ENCODE measurements around the gene TBX4.
"Not testable (repeated sequence)": the region's sequence is repeated elsewhere in the genome, so short reads cannot be mapped to it uniquely, and the experiment has no call there.

The TBX4 gene

DNA sequence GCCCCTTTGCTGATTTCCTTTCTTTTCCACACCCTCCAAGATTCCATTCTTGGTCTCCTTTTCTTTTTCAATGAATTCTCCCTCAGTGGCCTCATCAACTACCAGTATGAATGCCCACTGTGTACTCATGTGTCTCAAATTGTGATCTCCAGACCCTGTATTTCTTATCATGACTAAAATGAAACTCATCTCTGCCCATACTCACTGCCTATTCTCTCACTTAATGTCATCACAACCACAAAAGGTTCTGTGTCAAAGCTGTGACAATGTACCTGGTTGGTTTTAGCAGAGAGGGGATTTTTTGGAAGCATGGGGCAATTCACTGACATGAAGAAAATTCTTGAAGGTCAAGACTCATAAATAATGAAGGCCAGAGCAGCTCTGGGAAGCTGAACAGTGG lies 11.5 kb upstream of the TBX4 start:
- Histone ChIP-seq H3K4me1 (ENCODE audit: insufficient read depth, poor library complexity, severe bottlenecking) (no peaks in the 10 kb centered on the region), H3K27ac (ENCODE audit: poor library complexity, severe bottlenecking) (no peak overlapping the region), H3K36me3 (ENCODE audit: low read depth) (no peaks in the 10 kb centered on the region), H3K27me3 (ENCODE audit: insufficient read depth, poor library complexity, severe bottlenecking) (no peaks in the 10 kb centered on the region), H3K4me3 (ENCODE audit: severe bottlenecking) (no peak overlapping the region), H3K9me3 (ENCODE audit: severe bottlenecking) (no peaks in the 10 kb centered on the region)
- ATAC-seq (ENCODE audit: low read depth), result no peak
- TF ChIP-seq CTCF (IDR thresholded peaks at IDR 0.05; ENCODE audit: poor library complexity, severe bottlenecking), result no peak
- DNase-seq (ENCODE audit: low spot score), result no peak

DNA sequence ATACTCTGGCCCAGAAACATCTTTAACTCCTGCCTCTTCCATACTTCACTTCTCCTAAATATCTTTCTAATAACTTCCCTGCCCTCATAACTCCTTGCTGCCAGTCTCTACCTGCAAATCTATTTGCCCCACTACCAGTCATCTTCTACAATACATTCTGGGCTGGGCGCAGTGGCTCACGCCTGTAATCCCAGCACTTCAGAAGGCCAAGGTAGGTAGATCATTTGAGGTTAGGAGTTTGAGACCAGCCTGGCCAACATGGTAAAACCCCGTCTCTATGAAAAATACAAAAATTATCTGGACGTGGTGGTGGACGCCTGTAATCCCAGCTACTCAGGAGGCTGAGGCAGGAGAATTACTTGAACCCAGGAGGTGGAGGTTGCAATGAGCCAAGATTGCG lies 10.7 kb upstream of the TBX4 start:
- H3K27me3 ChIP-seq (ENCODE audit: insufficient read depth, poor library complexity, severe bottlenecking); ATAC-seq (ENCODE audit: low read depth); H3K4me1 ChIP-seq (ENCODE audit: insufficient read depth, poor library complexity, severe bottlenecking); DNase-seq (ENCODE audit: low spot score); H3K9me3 ChIP-seq (ENCODE audit: severe bottlenecking); H3K27ac ChIP-seq (ENCODE audit: poor library complexity, severe bottlenecking); H3K4me3 ChIP-seq (ENCODE audit: severe bottlenecking); H3K36me3 ChIP-seq (ENCODE audit: low read depth): not testable (repeated sequence)

GRCh38 chr17:61442136-61442775 lies 10.0 kb upstream of the TBX4 start:
- H3K4me1 ChIP-seq (ENCODE audit: insufficient read depth, poor library complexity, severe bottlenecking), result no peaks in the 10 kb centered on the region

GRCh38 chr17:61442878-61443474 lies 9.2 kb upstream of the TBX4 start:
- H3K9me3 ChIP-seq (ENCODE audit: severe bottlenecking), result no peaks in the 10 kb centered on the region
- TF ChIP-seq CTCF (IDR thresholded peaks at IDR 0.05; ENCODE audit: poor library complexity, severe bottlenecking), result no peak
- no peak overlapping the region for H3K27ac ChIP-seq (ENCODE audit: poor library complexity, severe bottlenecking)
- H3K4me1 ChIP-seq (ENCODE audit: insufficient read depth, poor library complexity, severe bottlenecking), result no peaks in the 10 kb centered on the region
- no peaks in the 10 kb centered on the region for H3K36me3 ChIP-seq (ENCODE audit: low read depth)
- no peaks in the 10 kb centered on the region for H3K27me3 ChIP-seq (ENCODE audit: insufficient read depth, poor library complexity, severe bottlenecking)
- ATAC-seq (ENCODE audit: low read depth) (no peak), DNase-seq (ENCODE audit: low spot score) (no peak)
- no peak overlapping the region for H3K4me3 ChIP-seq (ENCODE audit: severe bottlenecking)

More at GRCh38 chr17:61442136-61442775, 10.0 kb upstream of the TBX4 start:
- no peak for TF ChIP-seq CTCF (IDR thresholded peaks at IDR 0.05; ENCODE audit: poor library complexity, severe bottlenecking)
- H3K36me3 ChIP-seq (ENCODE audit: low read depth), result no peaks in the 10 kb centered on the region
- H3K27me3 ChIP-seq (ENCODE audit: insufficient read depth, poor library complexity, severe bottlenecking), result no peaks in the 10 kb centered on the region
- DNase-seq (ENCODE audit: low spot score), result no peak
- H3K27ac ChIP-seq (ENCODE audit: poor library complexity, severe bottlenecking), result no peak overlapping the region
- no peak for ATAC-seq (ENCODE audit: low read depth)
- no peaks in the 10 kb centered on the region for H3K9me3 ChIP-seq (ENCODE audit: severe bottlenecking)
- no peak overlapping the region for H3K4me3 ChIP-seq (ENCODE audit: severe bottlenecking)

DNA sequence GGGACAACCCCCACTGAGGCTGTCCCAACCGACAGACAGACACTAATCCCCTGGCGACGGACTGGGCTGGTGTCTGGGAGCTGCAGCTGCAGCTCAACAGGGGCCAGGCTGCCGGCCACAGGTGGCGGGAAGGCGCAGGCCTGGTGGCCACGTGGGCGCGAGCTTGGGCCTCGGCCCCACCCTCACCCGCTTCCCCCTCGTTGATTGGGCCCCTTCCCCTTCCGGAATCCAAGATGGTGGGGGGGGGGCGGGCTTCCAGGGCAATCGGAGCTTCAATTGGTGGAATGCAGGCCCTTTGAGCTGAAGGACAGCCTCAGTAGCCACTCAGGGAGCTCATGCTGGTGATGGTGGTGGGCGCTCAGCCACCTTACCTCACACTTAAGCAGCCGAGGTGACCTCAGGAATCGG lies 8.7 kb upstream of the TBX4 start:
- DNase-seq (ENCODE audit: low spot score) (no peak), ATAC-seq (ENCODE audit: low read depth) (no peak)
- H3K27me3 ChIP-seq (ENCODE audit: insufficient read depth, poor library complexity, severe bottlenecking), result no peaks in the 10 kb centered on the region
- H3K27ac ChIP-seq (ENCODE audit: poor library complexity, severe bottlenecking), result no peak overlapping the region
- no peaks in the 10 kb centered on the region for H3K9me3 ChIP-seq (ENCODE audit: severe bottlenecking)
- no peak overlapping the region for H3K4me3 ChIP-seq (ENCODE audit: severe bottlenecking)
- TF ChIP-seq CTCF (IDR thresholded peaks at IDR 0.05; ENCODE audit: poor library complexity, severe bottlenecking), result no peak
- H3K36me3 ChIP-seq (ENCODE audit: low read depth), result no peaks in the 10 kb centered on the region
- H3K4me1 ChIP-seq (ENCODE audit: insufficient read depth, poor library complexity, severe bottlenecking), result no peaks in the 10 kb centered on the region

All from RWPE2 (cell line).